Kidney (tissue), 14 donors: ENCODE results near the gene DAZAP1. TPM values are rescaled to one million over a fixed set of nuclear protein-coding genes. Genes with fewer than 3 reads are reported as not detected.

ENCODE experiments used
- DNase-seq, 5 donors: peaks; one replicate each; pipeline ENCODE4 v3.0.0-alpha.2; 2013 to 2020
- FAIRE-seq: peaks from 2 replicates; lab custom pipeline; 2012; peaks lifted over from hg19 to GRCh38; lab: Jason Lieb, UNC
- H3K27ac ChIP-seq, 2 donors: one replicate each; pipeline ENCODE4 v1.7.0; 2013; ENCODE audit warnings: low read depth in 2 of 2, low read length in 2 of 2, inconsistent platforms in 1 of 2
- H3K27me3 ChIP-seq: one replicate; pipeline ENCODE4 v1.7.1; 2013; ENCODE audit warnings: low read length, inconsistent platforms; ENCODE audit not compliant: control insufficient read depth, insufficient read depth
- H3K36me3 ChIP-seq, 3 donors: one replicate each; pipeline versions ENCODE4 v1.7.0 to v1.7.1; 2013; ENCODE audit warnings: low read length in 3 of 3, control low read depth in 1 of 3, inconsistent platforms in 1 of 3; ENCODE audit not compliant: insufficient read depth in 3 of 3, control insufficient read depth in 2 of 3
- H3K4me1 ChIP-seq, 3 donors: one replicate each; pipeline versions ENCODE4 v1.7.0 to v1.7.1; 2013; ENCODE audit warnings: low read length in 3 of 3, inconsistent platforms in 1 of 3, low read depth in 1 of 3; ENCODE audit not compliant: control insufficient read depth in 2 of 3, insufficient read depth in 2 of 3
- H3K4me3 ChIP-seq, 3 donors: one replicate each; pipeline versions ENCODE4 v1.7.0 to v1.8.1; 2013; ENCODE audit warnings: low read length in 3 of 3, control low read depth in 1 of 3, inconsistent platforms in 1 of 3
- H3K9ac ChIP-seq, 3 donors: one replicate each; pipeline versions ENCODE4 v1.7.0 to v1.7.1; 2013; ENCODE audit warnings: low read length in 3 of 3, control low read depth in 1 of 3, inconsistent platforms in 1 of 3
- H3K9me3 ChIP-seq, 3 donors: one replicate each; pipeline versions ENCODE4 v1.7.0 to v1.7.1; 2013; ENCODE audit warnings: low read length in 3 of 3, control low read depth in 1 of 3, inconsistent platforms in 1 of 3; ENCODE audit not compliant: control insufficient read depth in 2 of 3, insufficient read depth in 1 of 3
- intact Hi-C: fragments of 100-400 bp; cut with DNase I; formaldehyde crosslinking; loops from one replicate; pipeline ENCODE4 v1.11.1; 2022
- polyA plus RNA-seq: library from polyadenylated mRNA; stranded (reverse); fragments of 350-450 nt; fragmentation: Illumina TruSeq; extraction: RNeasy Lipid Tissue Mini Kit (QIAGEN cat#74804); gene quantifications from one replicate; pipeline ENCODE4 v1.2.3, GENCODE V29; 2014; ENCODE audit warnings: low read depth, low replicate concordance; ENCODE audit not compliant: insufficient read depth
- total RNA-seq: library from RNA; stranded (reverse); fragmentation: NEBNext Ultra II Directional; extraction: Animal tissue kit (Norgen Biotek cat#: 25700); gene quantifications from one replicate; pipeline ENCODE4 v1.2.1, GENCODE V29; 2021
- TF ChIP-seq, protein P1 (sequence below): IDR thresholded peaks from 3 replicates; pipeline ENCODE4 v1.5.1; 2012; ENCODE audit warnings: mild to moderate bottlenecking, moderate library complexity, borderline replicate concordance; ENCODE audit not compliant: insufficient read depth; ENCODE audit errors: extremely low read depth
- donor health status: control.
- donor health status: control.
- donor health status: control.
- donor health status: control.
- donor health status: control.
- donor health status: DM: yes; HTN: yes; CAD: no.
- donor health status: Normal renal cell carcinoma (clear cell type).

DAZAP1 gene
- total and polyA plus RNA-seq, 2 donors from 2014 or later: 47.7 to 98.5 TPM

DNA sequence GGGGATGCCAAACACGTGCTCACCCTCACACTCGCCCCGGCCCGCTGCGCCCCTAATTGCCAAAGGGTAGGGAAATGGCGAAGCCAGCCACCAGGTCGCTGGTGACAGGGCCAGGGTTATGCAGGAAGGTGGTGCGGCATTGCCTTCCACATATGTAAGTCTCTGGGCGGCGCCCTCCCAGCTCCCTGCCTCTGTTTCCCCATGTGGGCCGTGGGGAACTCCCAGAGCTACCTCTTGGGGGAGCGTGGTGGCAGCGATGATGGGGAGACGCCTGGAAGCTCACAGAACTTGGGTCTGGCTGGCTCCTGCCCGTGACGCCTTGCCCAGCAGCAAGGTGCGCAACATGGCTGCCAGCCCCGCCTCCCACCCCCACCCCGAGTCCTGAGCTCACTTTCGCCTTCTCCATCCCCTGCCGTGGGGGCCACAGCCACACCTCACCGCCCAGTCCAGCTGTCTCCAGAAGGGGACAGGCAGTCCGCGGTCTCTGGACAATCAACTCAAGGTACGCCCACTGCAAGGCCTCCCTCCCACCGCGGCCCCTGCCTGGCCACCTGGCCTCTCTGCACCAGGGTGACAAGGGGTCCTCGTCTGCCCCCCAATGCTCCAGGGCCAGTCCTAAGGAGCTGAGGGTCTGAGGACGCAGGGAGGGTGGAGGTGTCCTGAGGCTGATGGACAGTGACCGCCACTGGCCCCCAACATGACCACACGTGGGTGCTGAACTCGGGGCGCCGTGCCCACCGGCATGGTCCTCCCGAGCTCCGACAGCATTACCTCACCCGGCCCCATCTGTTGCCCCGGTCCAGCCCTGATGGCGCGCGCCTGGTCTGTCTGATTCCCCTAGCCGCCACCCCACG, 65.1 kb downstream of the DAZAP1 start:
- DNase-seq (peak in 2 of 5 donors; percentile 51 to 73), FAIRE-seq (no peak)
- TF ChIP-seq, protein P1, sequence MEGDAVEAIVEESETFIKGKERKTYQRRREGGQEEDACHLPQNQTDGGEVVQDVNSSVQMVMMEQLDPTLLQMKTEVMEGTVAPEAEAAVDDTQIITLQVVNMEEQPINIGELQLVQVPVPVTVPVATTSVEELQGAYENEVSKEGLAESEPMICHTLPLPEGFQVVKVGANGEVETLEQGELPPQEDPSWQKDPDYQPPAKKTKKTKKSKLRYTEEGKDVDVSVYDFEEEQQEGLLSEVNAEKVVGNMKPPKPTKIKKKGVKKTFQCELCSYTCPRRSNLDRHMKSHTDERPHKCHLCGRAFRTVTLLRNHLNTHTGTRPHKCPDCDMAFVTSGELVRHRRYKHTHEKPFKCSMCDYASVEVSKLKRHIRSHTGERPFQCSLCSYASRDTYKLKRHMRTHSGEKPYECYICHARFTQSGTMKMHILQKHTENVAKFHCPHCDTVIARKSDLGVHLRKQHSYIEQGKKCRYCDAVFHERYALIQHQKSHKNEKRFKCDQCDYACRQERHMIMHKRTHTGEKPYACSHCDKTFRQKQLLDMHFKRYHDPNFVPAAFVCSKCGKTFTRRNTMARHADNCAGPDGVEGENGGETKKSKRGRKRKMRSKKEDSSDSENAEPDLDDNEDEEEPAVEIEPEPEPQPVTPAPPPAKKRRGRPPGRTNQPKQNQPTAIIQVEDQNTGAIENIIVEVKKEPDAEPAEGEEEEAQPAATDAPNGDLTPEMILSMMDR: no peak
- Histone ChIP-seq H3K4me1 (peaks cover 0 to 29% (median 4%) of the 10 kb centered on the region in 3 donors), H3K9ac (no peak overlapping the region), H3K4me3 (no peak overlapping the region), H3K27me3 (peaks cover 16% of the 10 kb centered on the region), H3K27ac (no peak overlapping the region), H3K9me3 (no peaks in the 10 kb centered on the region), H3K36me3 (peaks cover 0 to 3% (median 0%) of the 10 kb centered on the region in 3 donors)
- intact Hi-C loops: no loop called here

DNA sequence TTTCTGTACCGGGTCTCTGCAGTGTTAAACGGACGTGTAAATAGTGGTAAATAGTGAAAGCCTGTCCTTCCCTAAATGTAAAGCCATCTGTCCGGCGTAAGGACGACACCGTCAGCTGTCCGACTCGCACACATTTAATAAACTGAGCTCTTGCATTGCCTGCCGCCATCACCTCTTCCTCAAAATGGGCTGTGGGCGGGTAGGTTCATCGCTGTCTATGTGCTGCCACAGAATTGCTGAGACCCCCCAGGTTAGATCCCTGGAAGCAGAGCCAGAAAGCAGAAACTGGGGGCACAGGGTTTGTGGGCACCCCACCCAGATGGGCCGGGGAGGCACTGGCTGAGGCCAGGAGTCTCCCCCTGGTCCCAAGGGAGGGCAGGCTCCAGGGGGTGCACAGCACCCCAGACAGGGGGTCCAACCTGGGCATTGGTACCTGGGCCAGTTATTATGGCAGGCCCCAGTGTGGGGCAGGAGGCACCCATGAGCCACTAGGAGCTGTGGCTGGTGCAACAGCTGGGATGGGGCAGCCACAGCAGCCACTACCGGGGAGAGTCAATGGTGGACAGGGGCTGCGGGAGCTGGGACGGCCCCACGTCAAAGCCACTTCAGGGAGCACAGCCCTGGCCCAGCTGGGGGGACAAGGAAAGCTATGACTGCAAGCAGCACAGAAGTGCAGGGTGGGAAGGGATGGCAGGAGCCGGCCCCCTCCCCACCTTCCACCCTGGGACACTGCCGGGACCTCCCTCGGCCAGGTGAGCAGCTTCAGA, 65.9 kb downstream of the DAZAP1 start:
- FAIRE-seq: no peak
- TF ChIP-seq, protein P1: no peak
- peak in 1 of 5 donors; percentile 66 for DNase-seq
- Histone ChIP-seq H3K36me3 (peaks cover 0 to 5% (median 0%) of the 10 kb centered on the region in 3 donors), H3K4me3 (no peak overlapping the region), H3K27ac (no peak overlapping the region), H3K9ac (no peak overlapping the region), H3K27me3 (peaks cover 15% of the 10 kb centered on the region), H3K9me3 (no peaks in the 10 kb centered on the region), H3K4me1 (peaks cover 0 to 25% (median 4%) of the 10 kb centered on the region in 3 donors)
- intact Hi-C loops: no loop called here

DNA sequence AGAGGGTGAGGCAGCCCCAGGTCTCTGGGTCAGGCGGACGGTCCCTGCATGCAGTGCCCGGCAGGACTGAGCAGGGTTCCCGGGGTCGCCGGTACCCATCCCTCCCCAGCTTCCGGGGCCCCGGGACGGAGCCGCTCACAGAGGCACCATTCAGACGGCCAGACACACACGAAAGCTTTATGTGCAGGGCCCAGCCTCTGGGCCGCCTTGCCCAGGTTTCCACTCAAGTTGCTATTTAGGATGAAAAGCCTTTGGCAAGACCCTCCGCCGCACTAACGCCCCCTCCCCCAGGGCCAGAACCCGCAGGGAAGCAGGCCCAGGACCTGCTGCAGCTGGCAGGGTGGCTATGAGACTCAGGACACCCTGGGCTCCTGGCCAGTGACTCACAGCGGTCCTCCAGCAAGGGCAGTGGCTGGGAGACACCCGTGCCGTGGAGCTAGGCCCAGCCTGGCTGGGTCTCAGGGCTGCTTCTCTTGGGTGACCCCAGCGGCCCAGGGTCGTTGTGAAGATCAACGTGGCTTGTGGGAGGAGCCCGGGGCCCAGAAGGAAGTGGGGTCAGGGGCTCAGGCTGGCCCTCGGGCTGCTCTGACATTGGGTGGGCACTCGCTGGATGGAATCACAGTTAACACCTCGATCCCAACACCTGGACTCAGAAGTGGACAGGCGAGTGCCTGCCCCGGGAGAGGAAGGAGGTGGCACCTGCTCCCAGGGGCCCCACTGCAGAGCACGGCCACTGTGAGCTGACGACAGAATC, 66.8 kb downstream of the DAZAP1 start:
- Histone ChIP-seq H3K9ac (no peak overlapping the region), H3K27ac (no peak overlapping the region), H3K36me3 (peaks cover 0 to 5% (median 0%) of the 10 kb centered on the region in 3 donors), H3K4me1 (peaks cover 0 to 22% (median 4%) of the 10 kb centered on the region in 3 donors), H3K27me3 (peaks cover 13% of the 10 kb centered on the region), H3K4me3 (no peak overlapping the region), H3K9me3 (no peaks in the 10 kb centered on the region)
- intact Hi-C loops: no loop called here
- DNase-seq: no peak
- FAIRE-seq: no peak
- TF ChIP-seq, protein P1: no peak
